ENCODE data around the gene HAUS8. TPM values are rescaled to one million over a fixed set of nuclear protein-coding genes. Genes with fewer than 3 reads are reported as not detected.

Gene HAUS8
- total and polyA plus RNA-seq, 2 of the 8 experiments (the other 6 are each of a cell fraction or from before 2014, with no cell fraction given) = 18.4 to 23.2 TPM

- Histone ChIP-seq H3K27ac (ENCODE audit: low read depth, low read length) (no peak overlapping the region), H3K56ac (replicated peaks; ENCODE audit: insufficient read length, low read depth, low read length) (no peak overlapping the region), H3K4ac (replicated peaks; ENCODE audit: insufficient read length, low read depth, low read length) (no peak overlapping the region), H2BK20ac (ENCODE audit: low read length) (no peak overlapping the region), H3K4me2 (ENCODE audit: insufficient read depth in 1 of 2, low read depth in 2 of 2, low read length in 2 of 2) (no peak overlapping the region), H3K18ac (ENCODE audit: extremely low read depth, low read length) (no peak overlapping the region), H3K9me3 (ENCODE audit: insufficient read depth in 2 of 2, low read depth in 1 of 2, low read length in 1 of 2) (no peaks in the 10 kb centered on the region), H4K5ac (ENCODE audit: insufficient read length, low read depth, low read length) (no peak overlapping the region), H3K14ac (ENCODE audit: insufficient read length) (no peak overlapping the region), H2BK12ac (ENCODE audit: low read depth, low read length) (no peak overlapping the region), H3K9ac (replicated peaks in 1 of 4; ENCODE audit: extremely low read depth in 1 of 4, low read depth in 3 of 4, low read length in 3 of 4) (no peak overlapping the region), H2AK5ac (ENCODE audit: low read depth, low read length) (no peak overlapping the region), H4K8ac (ENCODE audit: extremely low read depth, insufficient read depth, low read length) (no peak overlapping the region), H2BK120ac (replicated peaks; ENCODE audit: low read depth, low read length) (no peak overlapping the region), H2AFZ (ENCODE audit: low read length) (no peak overlapping the region), H4K91ac (replicated peaks; ENCODE audit: insufficient read length, low read length) (no peak overlapping the region), H3K23ac (ENCODE audit: insufficient read length) (no peak overlapping the region), H4K20me1 (replicated peaks in 1 of 2; ENCODE audit: control insufficient read depth in 1 of 2, insufficient read depth in 2 of 2, low read length in 2 of 2) (peaks cover 11 to 17% of the 10 kb centered on the region in 2 experiments), H3K36me3 (ENCODE audit: control insufficient read depth in 2 of 4, insufficient read depth in 4 of 4, low read length in 3 of 4) (peaks cover 3 to 31% (median 12%) of the 10 kb centered on the region in 4 experiments; a peak in 6 of 8 replicates), H3K4me3 (ENCODE audit: extremely low read depth in 1 of 4, insufficient read depth in 2 of 4, low read depth in 3 of 4, low read length in 4 of 4) (no peak overlapping the region), H3K79me1 (ENCODE audit: low read depth, low read length) (peaks cover 12% of the 10 kb centered on the region), H3K23me2 (ENCODE audit: low read depth, low read length) (peaks cover 1% of the 10 kb centered on the region; the same call in 1 of the 2 replicates), H3K79me2 (ENCODE audit: control insufficient read depth in 1 of 2, insufficient read depth in 2 of 2, low read length in 2 of 2) (peaks cover 0 to 30% of the 10 kb centered on the region in 2 experiments; a peak in 2 of 4 replicates), H3K27me3 (replicated peaks in 1 of 4; ENCODE audit: control insufficient read depth in 3 of 4, extremely low read depth in 1 of 4, insufficient read depth in 3 of 4, low read length in 3 of 4) (no peaks in the 10 kb centered on the region), H2BK5ac (ENCODE audit: low read depth, low read length) (no peak overlapping the region), H2BK15ac (ENCODE audit: low read length) (no peak overlapping the region), H3K4me1 (replicated peaks in 1 of 4; ENCODE audit: control insufficient read depth in 3 of 4, insufficient read depth in 4 of 4, low read length in 3 of 4) (peaks cover 0 to 5% (median 3%) of the 10 kb centered on the region in 4 experiments; a peak in 6 of 7 replicates)
- CTCF ChIA-PET (ENCODE audit: partially characterized antibody) = interaction anchor here (0.6 to 1.6 kb wide), 21 partner anchors 8 to 214 kb away, joined by 3 to 7 read pairs (median 3); no protein-coding TSS in a partner anchor
- FAIRE-seq (no peak), DNase-seq (ENCODE audit: low read depth in 1 of 2, low spot score in 2 of 2) (no peak)
- TF ChIP-seq EGR1 (IDR thresholded peaks at IDR 0.05; ENCODE audit: borderline replicate concordance, low read depth, low read length) = no peak
- no peak for TF ChIP-seq FOSL1 (IDR thresholded peaks at IDR 0.05; ENCODE audit: insufficient read depth, low read depth, low read length)
- peak; percentile 26 to 30; a peak in 2 of 4 replicates for TF ChIP-seq RAD21 (IDR thresholded peaks at IDR 0.05 in 1 of 2, conservative IDR thresholded peaks at IDR 0.05 in 1 of 2; ENCODE audit: low read depth in 2 of 2, low read length in 2 of 2)
- peak in 2 of 3 experiments; percentile 41 to 52; a peak in 2 of 4 replicates for TF ChIP-seq CTCF (IDR thresholded peaks at IDR 0.05; ENCODE audit: control extremely low read depth in 1 of 3, insufficient read depth in 1 of 3, low read depth in 1 of 3, low read length in 3 of 3)
- POLR2A ChIA-PET (ENCODE audit: partially characterized antibody) = interaction anchor here (0.6 to 1.8 kb wide), 7 partner anchors 9 to 400 kb away, joined by 3 to 6 read pairs (median 5); partner anchors contain the start of gene USE1
- WGBS, 2 experiments (ENCODE audit: extremely low coverage in 1 of 2, insufficient coverage in 1 of 2, insufficient read length in 1 of 2, insufficient replicate concordance in 2 of 2, low coverage in 1 of 2, low lambda C conversion rate in 2 of 2, missing lambda C conversion rate in 1 of 2) = 80% methylated on average over 7 of the region's 9 CpGs; no CpG with 5 or more reads in 1 of the 2 experiments
Observed at GRCh38 chr19:17069193-17069592, 6.1 kb downstream of the HAUS8 start.

All from H1 (cell line).